Skeletal muscle satellite cell (primary cell): Measurements from ENCODE around the gene FGF13. TPM values are rescaled to one million over a fixed set of nuclear protein-coding genes. Genes with fewer than 3 reads are reported as not detected.

Experiments used
- H3K27me3 ChIP-seq: 2 replicates; pipeline ENCODE4 v1.7.0; 2013; ENCODE audit warnings: low read length; ENCODE audit not compliant: control insufficient read depth, insufficient read depth
- H3K36me3 ChIP-seq: 2 replicates; pipeline ENCODE4 v1.7.0; 2013; ENCODE audit warnings: mild to moderate bottlenecking, control low read depth, low read length; ENCODE audit not compliant: insufficient read depth
- H3K4me1 ChIP-seq: 2 replicates; pipeline ENCODE4 v1.7.0; 2013; ENCODE audit warnings: low read length; ENCODE audit not compliant: control insufficient read depth, insufficient read depth
- H3K4me2 ChIP-seq: 2 replicates; pipeline ENCODE4 v1.7.0; 2013; ENCODE audit warnings: mild to moderate bottlenecking, low read length
- H3K4me3 ChIP-seq: 2 replicates; pipeline ENCODE4 v1.7.0; 2013; ENCODE audit warnings: low read length
- H3K9ac ChIP-seq: 2 replicates; pipeline ENCODE4 v1.7.0; 2013; ENCODE audit warnings: mild to moderate bottlenecking, low read depth, low read length, moderate library complexity
- H3K9me3 ChIP-seq: replicated peaks from 2 replicates; pipeline ENCODE4 v1.7.0; 2013; ENCODE audit warnings: mild to moderate bottlenecking, control low read depth, low read length
- small RNA-seq: library from RNA; depleted of rRNA; stranded (forward); fragments of <200 nt; gene quantifications from one replicate; pipeline ENCODE3, GENCODE V24; 2012

FGF13 gene

GRCh38 chrX:138651494-138651893 is 60.0 kb downstream of the FGF13 start:
- Histone ChIP-seq H3K27me3 (peaks cover 3% of the 10 kb centered on the region), H3K4me2 (no peak overlapping the region), H3K9me3 (no peaks in the 10 kb centered on the region), H3K4me3 (no peak overlapping the region), H3K9ac (no peak overlapping the region), H3K4me1 (no peaks in the 10 kb centered on the region), H3K36me3 (no peaks in the 10 kb centered on the region)

GRCh38 chrX:138648568-138648967 is 62.9 kb downstream of the FGF13 start:
- no peak overlapping the region for H3K9ac ChIP-seq
- H3K27me3 ChIP-seq: peaks cover 3% of the 10 kb centered on the region
- H3K9me3 ChIP-seq: no peaks in the 10 kb centered on the region
- no peaks in the 10 kb centered on the region for H3K36me3 ChIP-seq
- no peak overlapping the region for H3K4me3 ChIP-seq
- H3K4me1 ChIP-seq: no peaks in the 10 kb centered on the region
- H3K4me2 ChIP-seq: no peak overlapping the region

GRCh38 chrX:138638996-138639395 is 72.5 kb downstream of the FGF13 start:
- Histone ChIP-seq H3K9me3 (no peaks in the 10 kb centered on the region), H3K4me1 (no peaks in the 10 kb centered on the region), H3K4me2 (no peak overlapping the region), H3K36me3 (no peaks in the 10 kb centered on the region), H3K27me3 (no peaks in the 10 kb centered on the region), H3K4me3 (no peak overlapping the region), H3K9ac (no peak overlapping the region)

Small RNAs within 50 kb of the gene (small RNA-seq; reads per million reads assigned to genes)
- gene AL031386.1 (not detected), gene MIR504 (not detected)
